ENCODE measurements around the gene TRERF1.

- no peak for TF ChIP-seq CTCF (IDR thresholded peaks at IDR 0.05 in 4 of 5, conservative IDR thresholded peaks at IDR 0.05 in 1 of 5)
- TF ChIP-seq POLR2A (IDR thresholded peaks at IDR 0.05): no peak
Measured at GRCh38 chr6:42293386-42293977, 158.2 kb downstream of the TRERF1 start.

Measured in gastrocnemius medialis (tissue), 4 donors.